HG03097 (cell line): Measurements from ENCODE around the gene VDAC1.
"Not testable (repeated sequence)": the region's sequence is repeated elsewhere in the genome, so short reads cannot be mapped to it uniquely, and the experiment has no call there.

Experiments used
- ATAC-seq: cut with Tn5 transposase; IDR thresholded peaks from one replicate; pipeline ENCODE4 v1.9.1; 2021; ENCODE audit not compliant: unreplicated experiment, low FRiP score

Gene VDAC1, protein sequence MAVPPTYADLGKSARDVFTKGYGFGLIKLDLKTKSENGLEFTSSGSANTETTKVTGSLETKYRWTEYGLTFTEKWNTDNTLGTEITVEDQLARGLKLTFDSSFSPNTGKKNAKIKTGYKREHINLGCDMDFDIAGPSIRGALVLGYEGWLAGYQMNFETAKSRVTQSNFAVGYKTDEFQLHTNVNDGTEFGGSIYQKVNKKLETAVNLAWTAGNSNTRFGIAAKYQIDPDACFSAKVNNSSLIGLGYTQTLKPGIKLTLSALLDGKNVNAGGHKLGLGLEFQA

DNA sequence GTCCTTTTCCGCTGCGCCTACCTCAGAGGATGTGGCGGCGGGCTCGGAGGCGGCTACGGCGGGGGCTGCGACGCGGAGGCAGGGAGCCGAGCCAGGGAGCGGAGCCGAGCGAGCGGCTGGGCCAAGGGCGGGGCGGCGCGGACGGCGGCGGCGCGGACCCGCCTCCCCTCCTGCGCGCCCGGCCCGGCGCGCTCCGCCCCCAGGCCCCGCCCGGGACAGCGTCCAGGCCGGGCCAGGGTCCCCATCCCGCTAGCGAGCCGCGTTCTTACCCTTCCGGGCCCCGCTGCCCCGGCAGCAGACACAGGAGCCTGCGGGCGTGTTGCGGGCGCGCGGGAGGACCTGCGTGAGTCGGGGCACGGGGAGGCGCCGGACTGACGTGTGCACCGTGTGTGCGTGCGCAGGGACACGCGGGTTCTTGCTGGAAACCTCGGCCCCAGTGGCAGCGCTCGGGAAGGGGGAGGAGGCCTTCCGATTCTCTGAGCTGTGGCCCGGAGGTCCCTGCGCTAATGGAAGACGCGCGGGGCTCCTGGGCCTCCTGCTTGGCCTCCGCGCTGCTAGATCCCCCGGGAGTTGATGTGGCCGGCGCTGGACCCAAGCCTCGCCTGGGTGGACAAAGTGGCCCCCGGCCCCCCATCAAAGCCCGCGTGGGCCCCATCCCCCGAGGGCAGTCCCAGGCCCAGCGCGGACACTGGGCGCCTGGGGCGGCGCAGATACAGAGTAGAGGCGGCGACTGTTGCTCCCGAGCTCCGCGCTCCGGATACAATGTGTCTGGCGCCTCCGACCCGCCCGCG, at the start of gene VDAC1:
Gene VDAC1, minus strand, starts transcription at position 350 of the 791 bp plus-strand sequence. CDS start 11,963 bp downstream, outside the sequence.
- peak; percentile 73 for ATAC-seq

DNA sequence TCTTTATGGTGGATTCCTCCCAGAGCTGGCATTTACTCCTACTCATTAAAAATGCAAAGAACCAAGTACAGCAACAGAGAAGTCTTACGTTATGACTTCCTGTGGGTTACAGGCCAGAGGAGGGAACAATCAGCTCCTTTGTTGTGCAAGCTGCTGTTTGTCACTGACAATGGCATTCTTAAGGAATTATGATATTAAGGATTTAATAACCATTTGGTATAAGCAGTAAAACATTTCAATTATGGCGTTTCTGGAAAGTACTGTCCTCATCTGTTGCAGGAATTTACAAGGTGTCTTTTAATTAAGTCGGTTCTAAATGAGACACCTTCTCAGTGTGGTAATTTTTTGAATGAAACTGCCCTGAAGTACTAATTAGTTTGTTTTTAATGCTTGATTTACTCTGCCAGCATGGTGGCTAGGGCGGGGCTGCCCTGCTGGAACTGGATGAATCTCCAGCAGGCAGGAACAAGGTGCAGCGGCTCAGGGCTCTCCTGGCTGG, 49.1 kb upstream of the VDAC1 start:
- no peak for ATAC-seq

DNA sequence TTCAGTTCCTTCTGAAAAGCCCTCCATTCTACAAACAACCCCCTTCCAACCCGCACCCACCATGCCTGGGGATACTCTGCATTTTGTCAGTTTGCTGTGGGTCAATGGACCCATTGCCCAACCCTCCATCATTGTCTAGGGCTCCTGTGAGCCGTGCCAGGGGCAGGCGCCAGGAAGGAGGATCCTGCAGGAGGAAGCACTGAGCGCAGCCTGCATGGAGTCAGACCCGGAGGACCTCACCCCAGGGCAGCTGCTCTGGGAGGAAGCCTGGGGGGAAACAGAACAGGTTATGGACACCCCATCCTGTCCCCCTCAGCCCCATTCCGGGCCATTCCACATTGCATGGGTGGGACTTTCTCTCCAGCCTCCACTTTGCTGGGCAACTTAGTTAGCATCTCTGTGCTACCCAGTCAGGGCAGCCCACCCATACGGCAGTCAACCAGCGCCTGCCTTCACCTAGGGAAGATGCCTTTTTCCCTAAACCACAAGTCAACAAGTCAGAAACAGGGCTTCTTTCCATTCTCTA, 48.6 kb upstream of the VDAC1 start:
- no peak for ATAC-seq

DNA sequence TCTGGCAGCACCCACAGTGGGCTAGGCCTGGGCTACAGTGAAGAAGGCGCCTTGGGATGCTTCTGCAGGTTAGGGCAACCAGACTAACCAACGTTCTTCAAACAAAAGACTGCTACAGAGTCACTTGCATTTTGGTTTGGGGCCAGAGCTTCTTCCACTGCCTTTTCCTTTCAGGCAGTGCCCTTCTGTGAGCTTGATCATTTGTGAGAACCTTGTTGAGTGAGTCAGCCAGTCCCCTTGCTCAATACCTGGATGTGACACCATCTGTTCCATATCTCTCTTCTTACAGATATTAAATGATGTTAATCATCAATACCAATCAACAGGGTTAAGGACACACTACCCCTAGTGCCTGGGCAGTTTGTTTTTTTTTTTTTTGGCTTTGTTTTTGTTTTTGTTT, 46.5 kb upstream of the VDAC1 start:
- ATAC-seq: no peak

DNA sequence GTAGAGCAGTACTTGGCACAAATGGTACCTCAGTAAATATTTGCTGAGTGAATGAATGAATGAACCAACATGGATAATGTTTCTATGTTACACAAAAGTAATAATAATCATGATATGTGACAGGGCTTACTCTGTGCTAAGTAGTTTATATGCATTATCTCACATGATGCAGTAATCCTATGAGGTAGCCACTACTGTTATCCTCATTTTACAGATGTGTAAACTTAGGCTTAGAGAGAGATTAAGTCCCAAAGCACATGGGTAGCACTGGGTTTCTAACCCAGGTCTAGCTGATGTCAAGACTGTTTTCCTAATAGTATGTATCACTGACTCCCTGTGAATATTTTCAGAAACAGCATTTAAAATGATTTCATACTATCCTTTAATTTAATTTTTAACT, 44.1 kb upstream of the VDAC1 start:
- no peak for ATAC-seq

DNA sequence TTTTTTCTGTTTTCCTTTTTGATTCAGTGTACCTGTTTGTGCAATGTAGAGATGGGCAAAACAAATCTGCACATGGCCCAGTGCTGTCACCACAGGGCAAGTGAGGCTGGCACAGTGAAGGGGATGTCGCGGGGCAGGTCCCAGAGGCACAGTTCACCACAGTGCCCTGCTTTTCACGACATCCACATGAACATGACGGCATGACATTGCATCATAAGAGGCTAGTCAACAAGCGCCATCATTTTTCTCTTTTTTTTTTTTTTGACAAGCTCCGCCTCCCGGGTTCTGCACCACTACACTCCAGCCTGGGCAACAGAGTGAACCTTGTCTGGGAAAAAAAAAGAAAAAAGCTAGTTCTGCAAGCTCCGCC, 42.9 kb upstream of the VDAC1 start:
- no peak for ATAC-seq

DNA sequence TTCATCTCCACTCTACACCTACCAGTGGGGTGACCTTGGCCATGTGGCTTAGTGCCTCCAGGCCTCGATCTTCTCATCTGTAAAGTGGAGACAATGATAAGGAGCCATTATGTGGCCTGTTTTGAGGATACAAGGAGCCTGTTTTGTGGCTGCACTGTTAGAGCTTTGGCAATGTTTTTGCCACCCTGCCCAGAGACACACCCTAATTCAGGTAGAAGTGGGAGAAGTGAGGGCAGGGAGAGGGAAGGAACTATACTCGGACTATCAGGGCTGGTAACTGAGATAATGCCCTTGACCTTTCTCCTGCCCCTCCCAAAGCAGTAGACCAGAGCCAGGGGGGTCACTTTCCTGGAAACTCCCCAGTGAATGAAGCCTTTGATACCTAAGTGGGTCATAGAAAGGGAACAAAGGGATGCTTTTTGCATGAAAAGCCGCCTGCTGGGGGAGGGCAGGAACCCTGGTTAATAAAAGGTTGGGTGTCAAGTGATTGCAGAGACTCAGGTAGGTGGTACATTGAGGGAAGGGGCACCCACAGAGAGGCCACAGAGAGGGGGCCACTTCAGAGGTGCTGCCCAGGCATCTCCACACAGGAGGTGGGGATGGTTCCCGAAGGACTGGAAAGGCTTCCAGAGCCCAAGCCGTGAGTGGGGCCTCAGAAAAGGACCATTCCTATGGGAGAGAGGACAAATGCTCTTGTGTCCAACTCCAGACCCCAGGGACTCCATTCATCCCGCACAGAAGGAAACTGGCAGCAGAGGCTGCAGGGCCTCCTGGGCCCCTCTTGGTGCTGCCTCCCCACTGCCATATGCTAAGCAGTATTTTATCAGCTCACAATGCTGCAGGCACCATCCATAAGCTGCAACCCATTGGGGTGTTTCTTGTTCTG, 42.3 kb upstream of the VDAC1 start:
- no peak for ATAC-seq

DNA sequence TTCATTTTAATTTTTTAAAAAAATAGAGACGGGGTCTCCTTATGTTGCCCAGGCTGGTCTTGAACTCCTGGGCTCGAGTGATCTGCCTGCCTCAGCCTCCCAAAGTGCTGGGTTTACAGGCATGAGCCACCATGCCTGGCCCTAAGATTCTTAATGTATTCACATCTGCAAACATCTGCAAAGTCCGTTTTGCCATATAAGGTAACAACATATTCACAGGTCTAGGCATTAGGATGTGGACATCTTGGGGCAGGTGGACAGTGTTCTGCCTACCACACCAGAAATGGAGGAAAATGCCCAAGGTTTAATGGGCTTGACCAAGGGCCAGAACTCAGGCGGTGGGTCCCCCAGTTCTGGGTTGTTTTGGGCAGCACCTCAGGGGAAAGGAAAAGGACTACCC, 41.6 kb upstream of the VDAC1 start:
- no peak for ATAC-seq

DNA sequence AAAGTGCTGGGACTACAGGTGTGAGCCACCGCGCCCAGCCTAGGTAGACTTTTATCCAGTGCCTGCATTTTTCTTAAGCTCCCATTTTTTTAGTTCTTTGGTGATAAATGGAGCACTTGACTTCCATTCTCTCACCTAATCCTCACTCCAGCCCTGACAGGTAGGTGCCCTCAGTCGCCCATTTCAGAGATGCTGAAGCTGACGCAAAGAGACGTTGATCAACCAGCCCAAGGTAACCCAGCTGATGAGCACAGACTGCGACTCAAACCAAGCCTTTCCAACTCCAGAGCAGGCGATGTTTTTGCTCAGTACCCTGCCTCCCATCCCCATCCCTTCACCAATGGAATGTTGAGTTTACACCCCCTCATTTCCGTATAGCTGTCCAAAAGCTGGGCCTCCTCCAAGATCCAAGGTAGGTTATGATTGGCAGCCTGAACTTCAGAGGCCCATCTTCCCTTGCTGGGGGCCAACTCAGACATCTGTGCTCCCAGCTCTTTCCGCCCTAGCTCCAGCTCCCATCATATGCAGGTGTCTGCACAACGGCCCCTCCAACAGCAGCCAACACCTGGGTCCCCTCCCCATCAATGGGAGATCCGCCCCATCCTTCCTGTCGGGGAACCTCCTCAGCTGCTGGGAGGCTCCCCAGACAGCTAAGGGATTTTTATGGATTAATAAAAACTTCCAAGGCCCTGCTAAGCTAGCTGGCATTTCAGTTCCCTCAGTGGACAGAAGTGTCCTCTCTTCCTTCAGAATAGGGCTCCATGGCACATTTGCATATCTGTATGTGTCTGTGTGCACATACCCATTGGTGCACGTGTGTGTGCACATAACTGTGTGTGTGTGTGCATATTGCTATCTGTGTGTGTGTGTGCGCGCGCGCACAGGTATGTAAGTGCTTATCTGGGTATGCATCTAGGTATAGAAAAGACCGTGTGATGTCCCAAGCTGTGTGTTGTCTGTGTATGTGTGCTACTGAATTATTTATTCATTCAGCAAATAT, 39.3 kb upstream of the VDAC1 start:
- no peak for ATAC-seq

DNA sequence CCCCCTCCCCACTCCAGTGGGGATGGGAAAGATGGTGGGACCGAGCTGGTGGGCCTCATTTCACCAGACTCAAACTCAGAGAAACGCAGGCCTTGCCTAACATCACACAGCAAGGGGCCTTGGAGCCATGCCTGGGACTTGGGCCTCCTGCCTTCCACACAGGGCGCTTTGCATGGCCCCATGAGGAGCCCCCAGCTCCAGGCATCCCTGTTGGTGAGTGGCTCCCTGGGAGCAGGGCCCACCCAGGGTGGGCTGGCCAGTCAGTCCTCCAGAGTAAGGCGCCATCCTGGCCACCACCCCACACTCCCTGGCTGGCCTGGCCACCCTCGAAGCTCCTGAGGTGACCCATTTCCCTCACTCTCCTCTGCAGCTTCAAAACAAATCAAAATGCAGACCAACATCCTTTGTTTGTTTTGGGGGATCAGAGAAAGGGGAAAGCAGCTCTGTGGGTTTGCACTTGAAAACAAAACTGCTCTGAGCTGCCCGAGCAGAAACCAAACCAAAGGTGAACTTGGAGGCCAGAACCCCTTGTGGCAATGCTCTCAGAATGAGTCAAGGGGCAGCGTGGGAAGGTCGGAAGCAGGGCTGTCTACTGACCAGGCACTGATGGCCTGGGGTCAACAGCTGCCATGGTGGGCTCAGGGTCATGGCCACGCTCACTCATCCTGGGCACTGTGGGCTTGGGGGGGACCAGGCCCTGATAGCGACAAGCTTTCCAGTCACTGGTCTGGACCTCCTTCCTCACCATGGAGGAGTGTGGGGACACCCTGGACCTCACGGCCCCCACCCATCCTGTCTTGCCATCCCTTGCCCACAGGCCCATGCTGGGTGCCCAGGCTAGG, 37.0 kb upstream of the VDAC1 start:
- ATAC-seq: no peak

DNA sequence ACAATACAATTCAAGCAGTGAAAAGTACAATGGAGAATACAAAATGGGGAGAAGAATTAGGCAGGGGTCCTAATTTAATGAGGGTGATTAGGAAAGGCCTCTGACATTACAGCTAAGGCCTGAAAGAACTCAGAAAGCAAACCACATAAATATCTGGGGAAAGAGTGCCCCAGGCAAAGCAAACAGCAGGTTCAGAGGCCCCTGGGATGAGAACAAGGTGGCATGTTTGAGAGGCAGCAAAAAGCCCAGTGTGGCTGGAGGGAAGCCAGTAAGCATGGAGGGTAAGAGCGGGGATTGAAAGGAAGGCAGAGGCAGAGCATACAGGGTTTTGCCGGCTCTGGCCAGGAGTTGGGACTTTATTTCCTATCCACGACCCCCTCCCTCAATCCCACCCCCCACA, 33.4 kb upstream of the VDAC1 start:
- no peak for ATAC-seq

DNA sequence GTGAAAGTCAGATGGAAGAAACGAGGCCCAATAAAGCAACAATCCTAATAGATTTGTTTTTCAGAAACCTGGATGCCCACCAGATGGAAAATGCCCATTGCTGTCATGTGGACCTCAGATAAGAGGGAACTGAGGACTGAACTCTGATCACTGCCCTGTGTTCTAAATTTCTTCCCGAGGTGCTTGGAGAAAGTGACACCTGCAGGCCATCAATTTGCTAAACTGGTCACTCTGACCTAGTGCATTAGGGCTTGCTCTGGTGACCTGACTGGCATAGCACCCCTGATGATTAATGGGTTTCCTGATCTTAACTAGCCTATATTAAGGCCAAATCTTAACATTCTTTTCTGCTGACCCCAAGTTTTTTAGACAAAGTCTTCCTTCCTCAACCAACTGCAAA, 32.4 kb upstream of the VDAC1 start:
- no peak for ATAC-seq

DNA sequence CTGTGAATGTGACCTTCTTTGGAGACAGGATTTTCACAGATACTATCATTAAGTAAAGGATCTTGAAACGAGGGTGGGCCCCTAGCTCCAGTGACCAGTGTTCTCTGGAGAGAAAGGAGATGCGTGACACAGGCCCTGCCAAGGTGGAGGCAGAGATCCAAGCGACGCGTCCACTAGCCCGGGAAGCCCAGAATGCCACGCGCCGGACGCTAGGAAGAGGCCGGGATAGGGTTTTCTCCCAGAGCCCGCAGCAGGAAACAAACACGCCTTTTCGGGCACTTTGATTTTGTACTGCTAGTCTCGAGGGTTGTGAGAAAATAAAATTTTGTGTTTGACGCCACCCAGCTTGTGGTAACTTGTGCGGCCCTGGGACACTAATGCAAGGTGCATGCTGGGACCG, 29.6 kb upstream of the VDAC1 start:
- ATAC-seq: no peak

DNA sequence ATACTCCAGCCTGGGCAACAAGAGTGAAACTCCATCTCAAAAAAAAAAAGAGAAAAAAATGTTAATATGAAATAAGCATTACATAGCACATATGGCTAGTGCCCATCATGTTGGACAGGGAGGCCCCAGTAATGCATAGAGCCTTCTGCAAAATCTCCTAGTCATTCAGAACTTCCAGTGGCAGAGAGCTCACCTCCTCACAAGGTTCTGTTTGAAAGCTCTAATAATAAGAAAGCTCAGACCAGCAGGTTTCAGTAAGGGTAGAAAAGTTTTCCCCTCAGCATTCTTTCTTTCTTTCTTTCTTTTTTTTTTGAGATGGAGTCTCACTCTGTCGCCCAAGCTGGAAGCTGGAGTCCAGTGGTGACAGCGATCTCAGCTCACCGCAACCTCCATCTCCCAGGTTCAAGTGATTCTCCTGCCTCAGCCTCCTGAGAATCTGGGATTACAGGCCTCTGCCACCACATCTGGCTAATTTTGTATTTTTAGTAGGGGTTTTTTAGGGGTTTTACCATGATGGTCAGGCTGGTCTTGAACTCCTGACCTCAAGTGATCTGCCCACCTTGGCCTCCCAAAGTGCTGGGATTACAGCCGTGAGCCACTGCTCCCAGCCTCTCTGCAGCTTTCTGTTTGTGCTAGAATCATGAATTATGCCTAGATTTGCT, 25.7 kb upstream of the VDAC1 start:
- ATAC-seq: not testable (repeated sequence)

DNA sequence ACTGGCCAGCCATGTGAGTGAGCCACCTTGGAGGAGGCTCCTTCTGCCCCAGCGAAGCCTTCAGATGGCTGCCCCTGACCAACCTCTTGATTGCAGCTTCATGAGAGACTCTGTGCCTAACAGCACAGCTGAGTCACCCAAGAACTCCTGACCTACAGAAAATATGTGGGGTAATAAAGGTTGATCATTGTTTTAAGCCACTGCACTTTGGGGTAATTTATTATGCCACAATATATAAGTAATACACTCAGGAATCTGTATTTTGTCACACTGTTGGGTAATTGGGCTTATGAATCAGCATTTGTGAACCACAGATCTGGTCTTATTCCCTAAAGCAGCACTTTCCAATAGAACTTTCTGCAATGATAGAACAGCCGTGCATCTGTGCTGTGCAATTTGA, 24.4 kb upstream of the VDAC1 start:
- no peak for ATAC-seq

DNA sequence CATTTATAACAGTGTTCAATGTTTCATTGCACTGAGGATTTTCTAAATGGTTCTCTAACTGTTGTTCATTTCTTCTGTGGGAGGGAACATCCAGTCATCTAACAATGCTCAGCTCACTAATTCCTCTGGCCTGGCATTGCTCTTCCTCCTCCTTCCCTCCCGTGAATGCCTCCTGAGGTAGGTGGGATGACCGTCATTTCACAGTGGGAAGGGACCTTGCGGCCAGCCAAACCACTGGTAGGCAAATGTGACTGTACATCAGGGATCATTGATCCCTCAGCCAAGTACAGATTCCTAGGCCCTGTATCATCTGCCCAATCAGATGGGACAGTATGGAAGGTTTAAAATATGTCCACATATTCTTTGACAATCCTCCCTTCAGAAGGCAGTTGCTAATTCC, 23.7 kb upstream of the VDAC1 start:
- no peak for ATAC-seq

DNA sequence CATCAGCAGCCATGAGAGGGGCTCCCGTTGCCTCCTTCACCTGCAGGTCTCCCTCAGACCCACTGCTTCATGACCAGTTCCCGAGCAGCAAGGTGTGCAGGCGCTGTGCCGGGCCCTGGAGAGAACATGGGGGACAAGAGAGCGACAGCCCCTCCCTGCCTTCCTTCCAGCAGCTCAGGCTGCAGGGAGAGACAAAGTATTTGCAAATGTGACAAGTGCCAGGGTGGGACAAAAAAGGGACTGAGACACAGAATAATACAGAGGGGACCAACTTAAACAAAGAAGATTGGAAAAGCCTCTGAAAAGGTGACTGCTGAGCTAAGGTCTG, 22.5 kb upstream of the VDAC1 start:
- ATAC-seq: no peak

DNA sequence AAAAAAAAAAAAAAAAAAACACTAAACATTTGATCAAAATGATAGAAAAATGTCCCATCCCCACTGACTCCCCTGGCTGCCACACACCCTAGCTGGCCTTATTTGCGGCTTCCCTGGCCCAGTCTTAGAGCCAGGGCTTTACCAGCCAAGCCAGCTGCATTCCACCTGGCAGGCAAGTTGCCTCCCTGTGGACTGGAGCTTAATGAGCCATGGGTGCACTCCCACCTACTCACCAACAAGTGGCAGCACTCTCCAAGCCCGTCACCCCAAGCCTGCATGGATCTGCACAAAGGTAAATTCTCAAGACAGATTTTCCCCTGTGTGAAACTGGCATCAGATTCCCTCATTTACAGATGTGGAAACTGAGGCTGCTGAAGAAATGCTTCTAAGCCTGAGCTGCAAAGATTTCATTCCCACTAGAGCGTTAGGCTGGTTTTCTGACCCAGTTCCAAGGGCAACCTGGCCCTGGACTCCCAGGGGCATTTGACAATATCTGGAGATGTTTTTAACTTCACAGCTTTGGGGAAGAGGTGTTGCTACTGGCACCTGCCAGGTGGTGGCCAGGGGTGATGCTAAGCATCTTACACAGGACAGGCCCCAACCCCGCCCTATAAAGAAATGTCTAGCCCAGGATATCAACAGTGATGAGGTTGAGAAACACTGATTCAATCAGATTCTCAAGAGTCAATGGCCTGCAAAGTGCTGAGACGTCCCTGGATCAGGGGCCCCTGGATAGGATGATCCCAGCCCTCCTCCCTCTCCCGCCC, 21.9 kb upstream of the VDAC1 start:
- no peak for ATAC-seq
